Neural cell (in vitro differentiated cells): Measurements from ENCODE around the gene CLCA4.

Experiments used
- CTCF ChIP-seq: fragments of 450-650 bp; IDR thresholded peaks from 2 replicates; pipeline ENCODE4 v1.5.1; 2014; ENCODE audit warnings: antibody characterized with exemption, mild to moderate bottlenecking, moderate library complexity; ENCODE audit not compliant: poor library complexity, severe bottlenecking
- EP300 ChIP-seq: fragments of 450-650 bp; conservative IDR thresholded peaks from 2 replicates; pipeline ENCODE4 v1.6.1; 2014; ENCODE audit warnings: antibody characterized with exemption, mild to moderate bottlenecking, moderate library complexity; ENCODE audit not compliant: poor library complexity, severe bottlenecking
- EZH2 ChIP-seq: fragments of 200-600, 300-800 bp; shearing (Covaris generic), sonication (generic); IDR thresholded peaks from 2 replicates; pipeline ENCODE4 v1.6.1; 2014; ENCODE audit warnings: antibody characterized with exemption, low read length, borderline replicate concordance, mild to moderate bottlenecking; ENCODE audit not compliant: insufficient read depth, poor library complexity, severe bottlenecking
- MXI1 ChIP-seq: fragments of 450-650 bp; conservative IDR thresholded peaks from 2 replicates; pipeline ENCODE4 v1.6.1; 2014; ENCODE audit warnings: antibody characterized with exemption, mild to moderate bottlenecking; ENCODE audit not compliant: poor library complexity, severe bottlenecking
- POLR2AphosphoS5 ChIP-seq: IDR thresholded peaks from 2 replicates; pipeline ENCODE4 v1.6.1; 2012
- RAD21 ChIP-seq: fragments of 450-650 bp; conservative IDR thresholded peaks from 2 replicates; pipeline ENCODE4 v1.6.1; 2014; ENCODE audit warnings: antibody characterized with exemption, mild to moderate bottlenecking, moderate library complexity
- REST ChIP-seq: IDR thresholded peaks from 2 replicates; pipeline ENCODE4 v1.6.1; 2012; ENCODE audit warnings: borderline replicate concordance
- TAF1 ChIP-seq: IDR thresholded peaks from 2 replicates; pipeline ENCODE4 v1.6.1; 2012; ENCODE audit warnings: low read depth

GRCh38 chr1:86538775-86539174 lies 8.1 kb upstream of the CLCA4 start:
- TF ChIP-seq CTCF = no peak
- no peak for TF ChIP-seq EP300
- no peak for TF ChIP-seq EZH2
- TF ChIP-seq REST = no peak
- TF ChIP-seq MXI1 = no peak
- TF ChIP-seq RAD21 = no peak
- no peak for TF ChIP-seq TAF1
- TF ChIP-seq POLR2AphosphoS5 = no peak
